ENCODE results near the gene TMEM190. TPM values are rescaled to one million over a fixed set of nuclear protein-coding genes. Genes with fewer than 3 reads are reported as not detected.

Gene TMEM190
- total and polyA plus RNA-seq, 9 of the 15 experiments (the other 6 are each of a cell fraction or from before 2014, with no cell fraction given) = not detected

GRCh38 chr19:55392820-55393761 lies 16.5 kb downstream of the TMEM190 start:
- Histone ChIP-seq H3K4me3 (no peak overlapping the region), H3K9ac (ENCODE audit: insufficient read depth in 1 of 2, low read depth in 2 of 2, low read length in 2 of 2) (no peak overlapping the region), H3K4me2 (ENCODE audit: insufficient read depth, low read length) (no peak overlapping the region), H3K27ac (ENCODE audit: extremely low read depth, low read depth, low read length) (no peak overlapping the region), H3K9me3 (replicated peaks; ENCODE audit: control insufficient read depth, insufficient read depth, low read depth, low read length) (no peaks in the 10 kb centered on the region), H4K20me1 (replicated peaks; ENCODE audit: control insufficient read depth, insufficient read depth, low read length) (peaks cover 34% of the 10 kb centered on the region), H3K9me1 (ENCODE audit: control insufficient read depth, insufficient read depth, low read length) (peaks cover 19% of the 10 kb centered on the region), H2AFZ (ENCODE audit: low read depth, low read length) (no peak overlapping the region), H3K79me2 (ENCODE audit: control insufficient read depth, insufficient read depth, low read length) (peaks cover 19% of the 10 kb centered on the region), H3K27me3 (ENCODE audit: control insufficient read depth in 2 of 2, insufficient read depth in 2 of 2, low read length in 2 of 2) (no peaks in the 10 kb centered on the region), H3K36me3 (ENCODE audit: control insufficient read depth, insufficient read depth, low read length) (peaks cover 34% of the 10 kb centered on the region), H3K4me1 (replicated peaks in 1 of 2; ENCODE audit: control insufficient read depth in 2 of 2, insufficient read depth in 2 of 2, low read length in 2 of 2) (peaks cover 32 to 45% of the 10 kb centered on the region in 2 experiments)
- TF ChIP-seq POLR2AphosphoS5 (IDR thresholded peaks at IDR 0.05; ENCODE audit: control insufficient read depth, insufficient read depth, low read depth, low read length) = no peak
- peak; percentile 53 for TF ChIP-seq ATF3 (IDR thresholded peaks at IDR 0.05)
- TF ChIP-seq ATF3 (CRISPR knock-in tag; conservative IDR thresholded peaks at IDR 0.05) = no peak
- TF ChIP-seq ZNF175 (CRISPR knock-in tag; IDR thresholded peaks at IDR 0.05; ENCODE audit: low read depth) = 0 out of 2 replicates have a peak, but pooled peaks have one; percentile 35
- 0 out of 2 replicates have a peak, but pooled peaks have one; percentile 18 for TF ChIP-seq ZBTB7A (IDR thresholded peaks at IDR 0.05; ENCODE audit: borderline replicate concordance, control insufficient read depth, low read depth, low read length)
- peak; percentile 60; the same call in 1 of the 2 replicates for TF ChIP-seq CEBPG (CRISPR knock-in tag; IDR thresholded peaks at IDR 0.05)
- TF ChIP-seq CEBPG (tag; conservative IDR thresholded peaks at IDR 0.05 in 1 of 2, IDR thresholded peaks at IDR 0.05 in 1 of 2) = no peak; a peak in 1 of 4 replicates
- no peak for TF ChIP-seq SNAPC5 (CRISPR knock-in tag; IDR thresholded peaks at IDR 0.05)
- TF ChIP-seq PKNOX1 (IDR thresholded peaks at IDR 0.05) = peak; percentile 86
- TF ChIP-seq EGR1 (conservative IDR thresholded peaks at IDR 0.05) = 0 out of 2 replicates have a peak, but pooled peaks have one; percentile 30
- BruUV-seq (replicated peaks) = no TSS peak
- intact Hi-C loops (cut with micrococcal nuclease) (no loop called here), in situ Hi-C loops (cut with MboI) (no loop called here)
- 47% methylated on average over 17 of the region's 18 CpGs for WGBS (ENCODE audit: insufficient coverage, low coverage, missing lambda C conversion rate)
- ChIA-PET CTCF (ENCODE audit: low intra/inter-chr PET ratio) (no interaction called here), POLR2A (interaction anchor here (12.9 kb wide), 1 partner anchor 12 kb away, joined by 195 read pairs; the partner anchor contains the start of gene UBE2S)
- no peak for FAIRE-seq
- peak in 1 of 4 experiments; percentile 28 for DNase-seq (ENCODE audit: extremely low read depth in 1 of 4, low spot score in 3 of 4)
- ATAC-seq = no peak

Data from K562 (cell line).